Glutamatergic neuron (in vitro differentiated cells): Measurements from ENCODE around the gene STK4. TPM values are rescaled to one million over a fixed set of nuclear protein-coding genes. Genes with fewer than 3 reads are reported as not detected.

Source experiments
- DNase-seq: peaks from one replicate; pipeline ENCODE4 v3.0.0; 2022
- H3K27ac Mint-ChIP-seq: one replicate; pipeline ENCODE4 v1.8.0; 2020; ENCODE audit warnings: mild to moderate bottlenecking, mixed read lengths, inconsistent platforms; ENCODE audit not compliant: unreplicated experiment
- H3K27me3 Mint-ChIP-seq: one replicate; pipeline ENCODE4 v1.8.0; 2020; ENCODE audit warnings: mild to moderate bottlenecking, moderate library complexity, mixed read lengths, inconsistent platforms; ENCODE audit not compliant: unreplicated experiment
- H3K36me3 Mint-ChIP-seq: one replicate; pipeline ENCODE4 v1.8.0; 2020; ENCODE audit warnings: mild to moderate bottlenecking, mixed read lengths, inconsistent platforms; ENCODE audit not compliant: unreplicated experiment
- H3K4me1 Mint-ChIP-seq: one replicate; pipeline ENCODE4 v1.8.0; 2020; ENCODE audit warnings: mild to moderate bottlenecking, low read depth, mixed read lengths, inconsistent platforms; ENCODE audit not compliant: unreplicated experiment
- H3K4me3 Mint-ChIP-seq: one replicate; pipeline ENCODE4 v1.8.0; 2020; ENCODE audit warnings: mild to moderate bottlenecking, mixed read lengths, inconsistent platforms; ENCODE audit not compliant: unreplicated experiment
- H3K9me3 Mint-ChIP-seq: one replicate; pipeline ENCODE4 v1.8.0; 2020; ENCODE audit warnings: mild to moderate bottlenecking, moderate library complexity, mixed read lengths, inconsistent platforms; ENCODE audit not compliant: unreplicated experiment
- total RNA-seq: library from RNA; stranded (reverse); fragmentation: NEBNext Ultra II Directional; extraction: Animal tissue kit (Norgen Biotek cat#: 25700); gene quantifications from one replicate; pipeline ENCODE4 v1.2.1, GENCODE V29; 2021; ENCODE audit not compliant: unreplicated experiment
- TF ChIP-seq, protein P1 (sequence below): fragments of 200-600 bp; sonication (generic); IDR thresholded peaks from one replicate; pipeline ENCODE4 v1.5.0; 2021; ENCODE audit not compliant: partially characterized antibody, unreplicated experiment

STK4 gene
- total RNA-seq, 1 donor from 2014 or later: 32.6 TPM

DNA sequence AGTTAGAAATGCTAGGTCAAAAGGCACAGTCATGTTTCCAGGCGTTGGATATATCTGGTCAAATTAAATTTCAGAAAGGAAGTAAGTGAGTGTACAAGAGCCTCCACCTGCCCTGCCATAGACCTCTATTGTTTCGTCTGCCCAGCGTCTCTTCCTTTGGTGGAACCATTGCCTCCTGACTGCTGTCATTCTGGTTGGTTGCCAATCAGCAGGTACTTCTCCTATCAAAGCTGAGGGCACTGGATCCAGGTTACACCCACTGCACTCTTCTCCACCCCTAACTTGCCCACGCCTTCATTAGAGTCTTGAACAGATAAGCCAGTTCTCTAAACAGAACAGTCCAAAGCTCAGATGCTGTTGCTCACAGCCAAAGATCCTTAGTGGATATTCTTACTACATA is 151.3 kb downstream of the STK4 start:
- H3K9me3 Mint-ChIP-seq: peaks cover 2% of the 10 kb centered on the region
- H3K4me3 Mint-ChIP-seq: no peak overlapping the region
- H3K27ac Mint-ChIP-seq: no peak overlapping the region
- TF ChIP-seq, protein P1, sequence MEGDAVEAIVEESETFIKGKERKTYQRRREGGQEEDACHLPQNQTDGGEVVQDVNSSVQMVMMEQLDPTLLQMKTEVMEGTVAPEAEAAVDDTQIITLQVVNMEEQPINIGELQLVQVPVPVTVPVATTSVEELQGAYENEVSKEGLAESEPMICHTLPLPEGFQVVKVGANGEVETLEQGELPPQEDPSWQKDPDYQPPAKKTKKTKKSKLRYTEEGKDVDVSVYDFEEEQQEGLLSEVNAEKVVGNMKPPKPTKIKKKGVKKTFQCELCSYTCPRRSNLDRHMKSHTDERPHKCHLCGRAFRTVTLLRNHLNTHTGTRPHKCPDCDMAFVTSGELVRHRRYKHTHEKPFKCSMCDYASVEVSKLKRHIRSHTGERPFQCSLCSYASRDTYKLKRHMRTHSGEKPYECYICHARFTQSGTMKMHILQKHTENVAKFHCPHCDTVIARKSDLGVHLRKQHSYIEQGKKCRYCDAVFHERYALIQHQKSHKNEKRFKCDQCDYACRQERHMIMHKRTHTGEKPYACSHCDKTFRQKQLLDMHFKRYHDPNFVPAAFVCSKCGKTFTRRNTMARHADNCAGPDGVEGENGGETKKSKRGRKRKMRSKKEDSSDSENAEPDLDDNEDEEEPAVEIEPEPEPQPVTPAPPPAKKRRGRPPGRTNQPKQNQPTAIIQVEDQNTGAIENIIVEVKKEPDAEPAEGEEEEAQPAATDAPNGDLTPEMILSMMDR: no peak
- H3K4me1 Mint-ChIP-seq: no peaks in the 10 kb centered on the region
- DNase-seq: no peak
- peaks cover 9% of the 10 kb centered on the region for H3K27me3 Mint-ChIP-seq
- H3K36me3 Mint-ChIP-seq: peaks cover 9% of the 10 kb centered on the region

DNA sequence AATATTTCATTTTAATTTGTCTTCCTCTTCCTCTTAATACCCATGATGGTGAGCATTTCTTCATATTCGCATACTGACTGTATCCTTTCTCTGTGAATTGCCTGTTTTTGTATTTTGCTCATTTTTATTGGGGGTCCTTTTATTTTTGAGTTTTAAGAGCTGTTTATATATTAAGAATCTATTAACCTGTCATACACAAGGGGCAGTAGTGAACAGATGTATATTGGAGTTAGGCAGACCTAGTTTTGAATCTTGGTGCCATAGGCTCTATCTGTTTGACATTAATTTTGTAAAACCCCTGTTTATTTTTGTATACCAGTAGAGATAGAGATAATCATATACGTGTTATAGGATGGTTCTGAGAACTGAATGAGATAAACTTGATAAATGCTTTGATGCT is 151.7 kb downstream of the STK4 start:
- Mint-ChIP-seq H3K36me3 (peaks cover 9% of the 10 kb centered on the region), H3K27me3 (peaks cover 9% of the 10 kb centered on the region), H3K4me3 (no peak overlapping the region), H3K9me3 (peaks cover 2% of the 10 kb centered on the region), H3K4me1 (no peaks in the 10 kb centered on the region), H3K27ac (no peak overlapping the region)
- DNase-seq: no peak
- TF ChIP-seq, protein P1: no peak

DNA sequence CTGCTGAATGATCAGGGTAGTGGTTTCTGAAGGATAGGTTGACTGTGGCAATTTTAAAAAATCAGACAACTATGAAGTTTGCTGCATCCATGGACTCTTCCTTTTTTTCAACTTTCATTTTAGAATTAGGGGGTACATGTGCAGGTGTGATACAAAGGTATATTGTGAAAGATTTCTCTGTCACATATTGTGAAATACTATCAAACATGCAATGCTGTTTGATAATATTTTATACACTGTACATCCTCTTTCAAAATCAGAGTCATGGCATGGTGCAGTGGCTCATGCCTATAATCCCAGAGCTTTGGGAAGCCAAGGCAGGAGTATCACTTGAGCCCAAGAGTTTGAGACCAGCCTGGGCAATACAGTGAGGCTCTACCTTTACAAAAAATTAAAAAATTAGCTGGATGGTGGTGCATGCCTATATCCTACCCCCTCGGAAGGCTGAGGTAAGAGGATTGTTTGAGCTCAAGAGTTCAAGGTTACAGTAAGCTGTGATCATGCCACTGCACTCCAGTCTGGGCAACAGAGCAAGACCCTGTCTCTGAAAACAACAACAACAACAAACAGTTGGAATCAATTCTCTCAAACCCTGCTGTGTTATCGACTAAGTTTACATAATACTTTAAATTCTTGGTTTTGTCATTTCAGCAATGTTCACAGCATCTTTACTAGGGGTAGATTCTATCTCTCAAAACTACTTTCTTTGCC is 153.4 kb downstream of the STK4 start:
- no peak overlapping the region for H3K4me3 Mint-ChIP-seq
- DNase-seq: no peak
- H3K9me3 Mint-ChIP-seq: peaks cover 2% of the 10 kb centered on the region
- TF ChIP-seq, protein P1: no peak
- peaks cover 9% of the 10 kb centered on the region for H3K36me3 Mint-ChIP-seq
- no peaks in the 10 kb centered on the region for H3K4me1 Mint-ChIP-seq
- peaks cover 4% of the 10 kb centered on the region for H3K27me3 Mint-ChIP-seq
- H3K27ac Mint-ChIP-seq: no peak overlapping the region

DNA sequence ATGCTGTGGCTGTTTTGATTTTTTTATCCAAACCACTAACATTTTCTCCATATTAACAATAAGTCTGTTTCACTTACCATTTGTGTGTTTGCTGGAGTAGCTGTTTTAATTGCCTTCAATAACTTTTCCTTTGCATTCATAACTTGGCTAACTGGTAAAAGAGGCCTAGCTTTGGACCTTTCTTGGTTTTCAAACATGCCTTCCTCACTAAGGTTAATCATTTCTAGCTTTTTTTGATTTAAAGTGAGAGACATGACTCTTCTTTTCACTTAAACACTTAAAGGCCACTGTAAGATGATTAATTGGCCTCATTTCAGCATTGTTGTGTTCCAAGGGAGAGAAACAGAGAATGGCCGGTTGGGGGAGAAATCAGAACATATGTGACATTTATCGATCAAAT is 155.1 kb downstream of the STK4 start:
- H3K36me3 Mint-ChIP-seq: peaks cover 9% of the 10 kb centered on the region
- H3K4me1 Mint-ChIP-seq: no peaks in the 10 kb centered on the region
- peaks cover 2% of the 10 kb centered on the region for H3K9me3 Mint-ChIP-seq
- no peak for DNase-seq
- TF ChIP-seq, protein P1: no peak
- peaks cover 2% of the 10 kb centered on the region for H3K27me3 Mint-ChIP-seq
- H3K4me3 Mint-ChIP-seq: no peak overlapping the region
- no peak overlapping the region for H3K27ac Mint-ChIP-seq

DNA sequence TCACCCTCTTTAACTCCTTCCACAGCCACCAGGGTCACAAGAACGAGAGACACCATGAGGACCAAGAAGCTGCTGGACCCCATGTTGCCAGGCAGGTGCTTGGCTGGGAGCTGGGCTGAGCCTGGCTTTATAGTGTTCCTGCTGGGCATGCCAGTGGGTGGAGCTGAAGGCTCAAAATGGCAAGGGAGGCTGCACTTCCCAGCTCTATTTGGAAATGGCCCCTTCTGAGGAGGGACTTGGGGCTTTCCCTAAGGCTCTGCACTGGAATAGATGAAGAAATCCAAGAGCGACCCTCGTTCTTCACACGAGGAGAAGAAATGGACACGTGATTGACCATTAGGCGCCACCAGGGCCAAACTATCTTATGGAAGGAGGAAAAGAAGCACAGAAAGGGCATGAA is 158.1 kb downstream of the STK4 start, which contains the start of gene WFDC12:
Gene WFDC12 (minus strand): TSS at position 101 of the 400 bp plus-strand sequence. CDS start 18 bp downstream, at position 83.
- H3K27me3 Mint-ChIP-seq: no peaks in the 10 kb centered on the region
- DNase-seq: no peak
- TF ChIP-seq, protein P1: no peak
- H3K4me3 Mint-ChIP-seq: no peak within 1 kb of the TSS
- H3K27ac Mint-ChIP-seq: no peak within 1 kb of the TSS
- H3K4me1 Mint-ChIP-seq: no peaks in the 10 kb centered on the region
- H3K36me3 Mint-ChIP-seq: peaks cover 9% of the 10 kb centered on the region
- H3K9me3 Mint-ChIP-seq: no peaks in the 10 kb centered on the region
